GM12891 (cell line): ENCODE results near the gene SMIM41.

Source experiments
- POLR2A ChIP-seq: IDR thresholded peaks from 2 replicates; pipeline ENCODE4 v1.6.1; 2011; ENCODE audit warnings: low read depth, low read length, control low read depth
- POLR2AphosphoS5 ChIP-seq: IDR thresholded peaks from 2 replicates; pipeline ENCODE4 v1.6.1; 2011; ENCODE audit warnings: low read depth, low read length, control low read depth
- POU2F2 ChIP-seq: IDR thresholded peaks from 2 replicates; pipeline ENCODE4 v1.6.1; 2011; ENCODE audit warnings: low read depth, mild to moderate bottlenecking, control low read depth, low read length, moderate library complexity

DNA sequence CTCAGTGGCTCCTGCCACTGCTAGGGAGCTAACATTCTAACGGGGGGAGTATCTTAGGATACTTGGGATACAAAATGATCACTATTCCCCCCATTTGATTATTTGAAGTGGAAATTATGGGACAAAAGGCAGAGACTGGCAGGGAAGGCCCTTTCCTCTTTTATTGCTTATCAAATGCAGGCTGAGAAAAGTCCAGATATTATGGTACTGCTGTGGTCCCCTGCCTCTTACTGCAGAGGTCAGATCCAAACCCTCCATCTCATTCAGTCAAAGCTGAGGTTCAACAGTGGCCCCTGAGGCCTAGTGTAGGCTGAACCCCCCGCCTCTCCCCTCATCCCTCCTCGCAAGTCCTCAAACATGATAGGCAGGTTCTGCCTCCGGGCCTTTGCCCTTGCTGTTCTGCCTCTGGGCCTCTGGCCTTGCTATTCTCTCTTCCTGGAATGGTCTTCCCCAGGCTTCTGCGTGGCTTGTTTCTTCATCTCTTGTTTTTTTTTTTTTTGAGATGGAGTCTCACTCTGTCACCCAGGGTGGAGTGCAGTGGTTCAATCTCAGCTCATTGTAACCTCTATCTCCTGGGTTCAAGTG lies 78.2 kb downstream of the SMIM41 start:
- TF ChIP-seq POLR2AphosphoS5 (no peak), POLR2A (no peak), POU2F2 (no peak)
